Measurements from ENCODE around the gene HOXD4. TPM values are rescaled to one million over a fixed set of nuclear protein-coding genes. Genes with fewer than 3 reads are reported as not detected.

The HOXD4 gene
- total RNA-seq, 1 donor from 2014 or later = 1.5 TPM

DNA sequence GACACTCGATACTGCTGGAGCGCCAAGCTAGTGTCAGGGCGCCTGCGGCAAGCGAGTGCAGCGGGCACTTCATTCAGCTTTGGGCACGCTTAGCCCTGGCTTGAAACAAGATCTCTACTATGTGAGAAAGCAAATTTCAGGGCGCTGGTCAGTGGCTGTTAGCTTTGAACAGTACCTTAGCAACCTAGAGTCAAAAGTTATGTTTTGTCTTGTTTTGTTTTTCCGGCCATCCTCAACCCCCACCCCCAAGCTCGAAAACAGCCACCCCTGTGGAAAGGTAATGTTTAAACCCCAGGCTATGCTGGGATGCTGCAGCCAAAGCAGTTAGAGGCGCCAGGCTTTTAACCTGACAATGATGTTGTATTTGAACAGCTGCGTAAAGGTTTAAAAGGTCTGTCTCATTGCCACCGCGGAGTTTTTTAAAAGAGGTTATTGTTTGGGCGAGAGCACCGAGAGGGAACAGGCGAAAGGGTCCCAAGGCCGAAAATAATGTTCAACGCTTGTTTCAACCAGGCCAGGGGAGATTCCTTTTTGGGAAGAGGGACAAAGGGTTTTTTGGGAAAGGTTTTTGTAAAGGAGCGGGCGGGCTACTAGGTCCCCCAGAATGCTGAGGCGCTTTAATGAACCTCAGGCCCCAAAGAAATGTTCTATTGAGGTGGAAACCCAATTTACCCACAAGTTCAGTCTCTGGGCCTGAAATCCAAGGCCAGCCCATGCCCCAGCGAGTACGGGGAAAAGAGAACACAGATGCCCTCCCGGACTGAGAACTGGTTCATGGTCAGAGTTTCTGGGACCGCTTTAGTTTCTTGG is 37.0 kb upstream of the HOXD4 start:
- DNase-seq = no peak

DNA sequence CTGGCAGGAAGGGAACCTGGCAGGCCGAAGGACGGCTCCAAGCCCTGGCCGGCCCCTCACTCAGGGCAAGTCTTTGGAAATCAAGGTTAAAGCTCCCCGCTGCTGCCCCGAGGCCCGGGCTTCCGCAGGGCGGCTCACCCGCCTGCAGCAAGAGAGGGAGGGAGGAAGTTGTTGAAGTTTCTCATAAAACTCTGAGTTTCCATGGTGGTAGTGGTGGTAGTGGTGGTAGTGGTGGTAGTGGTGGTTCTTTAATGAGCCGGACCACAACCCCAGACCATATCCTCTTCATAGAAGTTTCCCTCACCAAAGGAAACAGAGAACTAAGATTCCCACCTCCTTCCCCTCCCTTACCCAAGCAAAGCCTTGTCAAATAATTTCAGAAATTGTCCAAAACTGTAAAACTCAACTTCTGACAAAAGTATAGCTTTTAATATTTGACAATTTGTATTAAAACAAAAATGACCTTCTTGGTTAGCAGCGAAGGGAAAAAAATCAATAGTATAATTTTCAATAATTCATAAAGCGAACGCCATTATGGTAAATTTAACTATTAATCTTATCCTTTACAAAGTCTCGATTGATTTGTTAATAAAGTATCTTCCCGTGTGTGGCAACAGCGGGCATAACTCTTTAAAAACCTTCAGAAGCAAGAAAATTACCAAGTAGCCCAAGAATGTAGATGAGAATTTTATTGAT is 36.3 kb upstream of the HOXD4 start:
- no peak for DNase-seq

GRCh38 chr2:176115883-176116813 is 35.2 kb upstream of the HOXD4 start, which contains the start of gene HOXD10:
Gene HOXD10, plus strand, starts transcription at chr2:176116778. Its CDS starts 56 bp downstream, at chr2:176116834.
- no peak for DNase-seq

DNA sequence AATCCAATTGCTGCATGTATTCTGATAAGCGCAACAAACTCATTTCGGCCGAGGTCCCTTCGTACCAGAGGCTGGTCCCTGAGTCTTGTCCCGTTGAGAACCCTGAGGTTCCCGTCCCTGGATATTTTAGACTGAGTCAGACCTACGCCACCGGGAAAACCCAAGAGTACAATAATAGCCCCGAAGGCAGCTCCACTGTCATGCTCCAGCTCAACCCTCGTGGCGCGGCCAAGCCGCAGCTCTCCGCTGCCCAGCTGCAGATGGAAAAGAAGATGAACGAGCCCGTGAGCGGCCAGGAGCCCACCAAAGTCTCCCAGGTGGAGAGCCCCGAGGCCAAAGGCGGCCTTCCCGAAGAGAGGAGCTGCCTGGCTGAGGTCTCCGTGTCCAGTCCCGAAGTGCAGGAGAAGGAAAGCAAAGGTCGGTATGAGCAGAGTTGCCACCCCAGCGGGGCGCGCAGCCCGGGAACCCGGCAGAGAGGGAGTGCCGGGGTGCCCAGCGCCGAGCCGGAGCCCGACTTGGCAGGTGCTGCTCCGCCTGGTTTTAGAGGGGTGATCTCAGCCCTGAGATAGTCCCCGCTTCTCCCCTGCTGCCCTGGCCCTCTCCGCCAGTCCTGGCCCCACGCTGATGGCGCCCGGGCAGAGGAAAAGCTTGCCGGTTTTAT is 34.1 kb upstream of the HOXD4 start:
- DNase-seq = no peak

- no peak for DNase-seq
Observed at GRCh38 chr2:176117823-176118371, 33.5 kb upstream of the HOXD4 start.

- DNase-seq = peak; percentile 57
Observed at GRCh38 chr2:176118601-176119339, 32.6 kb upstream of the HOXD4 start.

GRCh38 chr2:176120364-176121189 is 30.8 kb upstream of the HOXD4 start:
- DNase-seq = no peak

DNA sequence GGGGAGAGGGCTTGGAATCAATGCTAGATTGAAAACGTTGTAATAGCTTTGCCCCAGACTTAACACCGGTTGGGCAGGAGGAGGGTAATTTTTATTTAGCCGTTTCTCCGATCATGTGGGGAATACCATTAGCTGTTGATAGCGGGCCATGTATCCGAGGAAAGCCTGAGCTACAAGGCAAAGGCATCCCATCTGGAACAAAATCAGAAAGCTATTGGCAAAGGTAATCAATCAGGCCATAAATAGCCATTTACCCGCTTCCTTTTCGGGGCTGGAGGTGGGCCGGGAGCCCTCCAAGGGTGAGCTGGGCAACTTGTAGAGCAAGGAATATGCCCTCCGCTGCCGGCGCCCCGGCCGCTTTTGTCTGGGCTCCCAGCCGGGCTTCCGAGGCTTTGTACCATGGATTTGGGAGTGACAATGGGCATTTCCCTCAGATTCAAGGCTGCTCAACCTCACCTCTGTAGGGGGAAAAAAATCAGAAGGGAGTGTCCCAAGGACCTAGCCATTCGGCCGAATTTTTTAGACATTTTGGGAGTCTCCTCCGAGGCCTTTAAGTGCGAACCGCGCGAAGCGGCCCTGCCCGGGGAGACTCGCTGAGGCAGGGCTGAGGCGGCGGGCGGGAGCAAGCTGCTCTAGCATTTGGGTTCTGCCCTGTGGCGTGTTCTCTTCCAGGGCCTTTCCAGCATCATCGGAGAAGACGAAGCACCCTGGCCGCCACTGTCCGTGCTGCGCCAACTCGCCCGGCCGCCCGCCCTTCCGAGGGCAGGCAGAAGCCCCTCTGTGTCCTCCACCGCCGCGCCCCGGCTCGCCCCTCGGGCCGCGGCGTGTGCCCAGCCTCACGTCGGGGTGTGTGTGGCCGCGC is 29.9 kb upstream of the HOXD4 start:
- DNase-seq = no peak

DNA sequence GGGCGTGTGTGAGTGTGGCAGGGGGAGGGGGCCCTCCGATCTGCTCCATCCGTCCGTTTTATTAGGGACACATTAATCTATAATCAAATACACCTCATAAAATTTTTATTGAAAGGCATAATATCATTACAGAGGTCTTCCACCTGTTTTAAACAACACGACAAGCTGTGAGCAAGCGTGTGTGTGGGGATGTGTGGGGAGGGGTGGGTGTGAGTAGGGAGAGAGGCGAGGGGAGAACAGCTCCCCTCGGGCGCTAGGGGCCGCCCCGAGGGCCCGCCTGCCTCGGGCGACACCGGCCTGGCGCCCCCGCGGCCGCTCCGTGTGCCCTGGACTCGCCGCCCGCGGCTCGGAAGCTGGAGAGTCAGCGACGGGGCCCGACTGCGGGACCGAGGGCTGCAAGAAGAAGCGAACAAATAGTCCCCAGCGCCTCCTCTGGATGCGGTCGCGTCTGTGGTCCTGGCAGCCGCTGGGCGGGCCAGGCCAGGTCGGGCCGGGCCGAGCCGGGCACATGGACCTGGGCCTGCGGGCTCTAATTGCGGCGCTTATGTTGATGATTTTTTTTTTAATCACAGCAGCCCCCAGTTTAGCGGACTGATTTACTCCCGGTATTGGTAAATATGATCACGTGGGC is 29.2 kb upstream of the HOXD4 start:
- peak; percentile 68 for DNase-seq

GRCh38 chr2:176122683-176123410 is 28.5 kb upstream of the HOXD4 start, which contains the start of gene HOXD9:
Gene HOXD9, plus strand, starts transcription at chr2:176122719. Its CDS starts 50 bp downstream, at chr2:176122769.
- DNase-seq = no peak

DNA sequence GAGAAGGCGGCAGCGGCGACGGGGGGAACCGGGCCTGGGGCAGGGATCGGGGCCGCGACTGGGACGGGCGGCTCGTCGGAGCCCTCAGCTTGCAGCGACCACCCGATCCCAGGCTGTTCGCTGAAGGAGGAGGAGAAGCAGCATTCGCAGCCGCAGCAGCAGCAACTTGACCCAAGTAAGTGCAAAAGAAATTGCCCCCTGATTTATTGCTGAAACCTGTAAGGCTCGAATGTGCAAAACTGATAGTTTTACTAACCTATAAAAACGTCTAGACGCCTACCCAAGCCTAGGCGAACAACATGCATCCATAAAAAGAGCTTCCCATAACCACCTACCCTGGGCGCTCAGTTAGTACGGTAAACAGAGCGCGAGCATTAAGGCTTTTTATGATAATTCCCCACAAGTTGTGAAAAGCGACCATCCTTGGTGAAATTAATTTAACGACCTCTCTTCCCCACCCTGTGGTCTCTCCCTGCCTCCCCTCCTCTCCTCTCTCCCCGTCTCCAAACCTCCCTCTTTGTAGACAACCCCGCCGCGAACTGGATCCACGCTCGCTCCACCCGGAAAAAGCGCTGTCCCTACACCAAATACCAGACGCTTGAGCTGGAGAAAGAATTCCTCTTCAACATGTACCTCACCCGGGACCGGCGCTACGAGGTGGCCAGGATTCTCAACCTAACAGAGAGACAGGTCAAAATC is 27.8 kb upstream of the HOXD4 start:
- no peak for DNase-seq

GRCh38 chr2:176124110-176124946 is 27.0 kb upstream of the HOXD4 start:
- no peak for DNase-seq

- DNase-seq = no peak
Observed at GRCh38 chr2:176124947-176125771, 26.2 kb upstream of the HOXD4 start.

DNA sequence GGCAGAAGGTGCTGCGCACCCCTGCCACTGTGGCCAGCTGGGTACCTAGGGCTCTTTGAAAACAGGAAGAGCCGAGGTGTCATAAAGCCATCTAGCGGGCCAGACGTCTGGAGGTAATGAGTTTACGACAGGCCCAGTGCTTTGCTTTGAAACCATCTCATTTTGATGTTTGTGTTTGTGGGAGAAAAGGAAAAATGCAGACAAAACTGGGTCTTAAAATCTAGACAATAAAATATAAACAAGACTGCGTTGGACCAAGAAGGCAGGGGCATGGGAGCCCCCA is 25.6 kb upstream of the HOXD4 start:
- no peak for DNase-seq

Data from tongue (tissue), 2 donors.